ENCODE measurements around the gene TMEFF2. TPM values are rescaled to one million over a fixed set of nuclear protein-coding genes. Genes with fewer than 3 reads are reported as not detected.

Gene TMEFF2
- total RNA-seq, 1 donor from 2014 or later: not detected

- no peak for ATAC-seq
- no peak for DNase-seq (ENCODE audit: low spot score)
- intact Hi-C loops (cut with DNase I): no loop called here
Measured at GRCh38 chr2:191999101-191999841, 195.5 kb downstream of the TMEFF2 start.

- intact Hi-C loops (cut with DNase I): no loop called here
- ATAC-seq (no peak), DNase-seq (ENCODE audit: low spot score) (no peak)
Measured at GRCh38 chr2:191995285-191995684, 199.4 kb downstream of the TMEFF2 start.

- ATAC-seq (no peak), DNase-seq (ENCODE audit: low spot score) (no peak)
- intact Hi-C loops (cut with DNase I): no loop called here
Measured at GRCh38 chr2:191994749-191995148, 200.0 kb downstream of the TMEFF2 start.

- ATAC-seq (no peak), DNase-seq (ENCODE audit: low spot score) (no peak)
- intact Hi-C loops (cut with DNase I): no loop called here
Measured at GRCh38 chr2:191991442-191991841, 203.3 kb downstream of the TMEFF2 start.

- ATAC-seq: no peak
- DNase-seq (ENCODE audit: low spot score): no peak
- intact Hi-C loops (cut with DNase I): no loop called here
Measured at GRCh38 chr2:191985740-191986139, 209.0 kb downstream of the TMEFF2 start.

- no peak for ATAC-seq
- no peak for DNase-seq (ENCODE audit: low spot score)
- intact Hi-C loops (cut with DNase I): no loop called here
Measured at GRCh38 chr2:191983591-191983990, 211.1 kb downstream of the TMEFF2 start.

- DNase-seq (ENCODE audit: low spot score) (no peak), ATAC-seq (no peak)
- intact Hi-C loops (cut with DNase I): no loop called here
Measured at GRCh38 chr2:191983186-191983585, 211.5 kb downstream of the TMEFF2 start.

GRCh38 chr2:191981706-191982105 lies 213.0 kb downstream of the TMEFF2 start:
- ATAC-seq (no peak), DNase-seq (ENCODE audit: low spot score) (no peak)
- intact Hi-C loops (cut with DNase I): no loop called here

- ATAC-seq: no peak
- intact Hi-C loops (cut with DNase I): no loop called here
- no peak for DNase-seq (ENCODE audit: low spot score)
Measured at GRCh38 chr2:191980483-191980882, 214.2 kb downstream of the TMEFF2 start.

GRCh38 chr2:191979221-191979730 lies 215.5 kb downstream of the TMEFF2 start:
- intact Hi-C loops (cut with DNase I): no loop called here
- ATAC-seq (no peak), DNase-seq (ENCODE audit: low spot score) (no peak)

- intact Hi-C loops (cut with DNase I): no loop called here
- ATAC-seq (no peak), DNase-seq (ENCODE audit: low spot score) (no peak)
Measured at GRCh38 chr2:191977754-191978153, 217.0 kb downstream of the TMEFF2 start.

GRCh38 chr2:191976436-191976835 lies 218.3 kb downstream of the TMEFF2 start:
- intact Hi-C loops (cut with DNase I): no loop called here
- ATAC-seq: no peak
- DNase-seq (ENCODE audit: low spot score): no peak

GRCh38 chr2:191974676-191975075 lies 220.1 kb downstream of the TMEFF2 start:
- ATAC-seq: no peak
- DNase-seq (ENCODE audit: low spot score): no peak
- intact Hi-C loops (cut with DNase I): no loop called here

GRCh38 chr2:191970867-191971266 lies 223.9 kb downstream of the TMEFF2 start:
- ATAC-seq: no peak
- intact Hi-C loops (cut with DNase I): no loop called here
- no peak for DNase-seq (ENCODE audit: low spot score)

GRCh38 chr2:191968120-191968519 lies 226.6 kb downstream of the TMEFF2 start:
- intact Hi-C loops (cut with DNase I): no loop called here
- ATAC-seq (no peak), DNase-seq (ENCODE audit: low spot score) (no peak)

GRCh38 chr2:191965733-191966132 lies 229.0 kb downstream of the TMEFF2 start:
- no peak for ATAC-seq
- intact Hi-C loops (cut with DNase I): no loop called here
- no peak for DNase-seq (ENCODE audit: low spot score)

- DNase-seq (ENCODE audit: low spot score): no peak
- intact Hi-C loops (cut with DNase I): no loop called here
- no peak for ATAC-seq
Measured at GRCh38 chr2:191961556-191961955, 233.2 kb downstream of the TMEFF2 start.

GRCh38 chr2:191959209-191959608 lies 235.5 kb downstream of the TMEFF2 start:
- intact Hi-C loops (cut with DNase I): no loop called here
- no peak for ATAC-seq
- DNase-seq (ENCODE audit: low spot score): no peak

GRCh38 chr2:191957996-191958860 lies 236.5 kb downstream of the TMEFF2 start:
- DNase-seq (ENCODE audit: low spot score) (no peak), ATAC-seq (no peak)
- intact Hi-C loops (cut with DNase I): no loop called here

GRCh38 chr2:191954451-191954850 lies 240.3 kb downstream of the TMEFF2 start:
- DNase-seq (ENCODE audit: low spot score) (no peak), ATAC-seq (no peak)
- intact Hi-C loops (cut with DNase I): no loop called here

Measured in sciatic nerve (tissue), 2 donors.